Measurements from ENCODE around the gene ANGPTL2.

Gene ANGPTL2

GRCh38 chr9:127136081-127136879 lies 13.8 kb upstream of the ANGPTL2 start:
- no peak for DNase-seq

- no peak for DNase-seq
Observed at GRCh38 chr9:127135056-127135745, 12.8 kb upstream of the ANGPTL2 start.

GRCh38 chr9:127133739-127134167 lies 11.3 kb upstream of the ANGPTL2 start:
- no peak for DNase-seq

- no peak for DNase-seq
Observed at GRCh38 chr9:127132921-127133647, 10.6 kb upstream of the ANGPTL2 start.

GRCh38 chr9:127132375-127132774 lies 9.9 kb upstream of the ANGPTL2 start:
- no peak for DNase-seq

- no peak for DNase-seq
Observed at GRCh38 chr9:127131871-127132270, 9.4 kb upstream of the ANGPTL2 start.

GRCh38 chr9:127130661-127131538 lies 8.5 kb upstream of the ANGPTL2 start:
- DNase-seq = no peak

GRCh38 chr9:127130235-127130634 lies 7.8 kb upstream of the ANGPTL2 start:
- no peak for DNase-seq

GRCh38 chr9:127129718-127130085 lies 7.3 kb upstream of the ANGPTL2 start:
- DNase-seq = no peak

GRCh38 chr9:127129073-127129717 lies 6.8 kb upstream of the ANGPTL2 start:
- DNase-seq = no peak

GRCh38 chr9:127128341-127129072 lies 6.1 kb upstream of the ANGPTL2 start:
- DNase-seq = no peak

- no peak for DNase-seq
Observed at GRCh38 chr9:127126971-127127370, 4.5 kb upstream of the ANGPTL2 start.

GRCh38 chr9:127124792-127125191 lies 2.4 kb upstream of the ANGPTL2 start:
- DNase-seq = no peak

GRCh38 chr9:127124111-127124531 lies 1.7 kb upstream of the ANGPTL2 start:
- DNase-seq = no peak

- no peak for DNase-seq
Observed at GRCh38 chr9:127123064-127123890, 842 bp upstream of the ANGPTL2 start.

- no peak for DNase-seq
Observed at GRCh38 chr9:127121628-127122175, 733 bp downstream of the ANGPTL2 start.

GRCh38 chr9:127119320-127119709 lies 3.1 kb downstream of the ANGPTL2 start:
- no peak for DNase-seq

GRCh38 chr9:127118597-127119319 lies 3.7 kb downstream of the ANGPTL2 start:
- DNase-seq = no peak

- no peak for DNase-seq
Observed at GRCh38 chr9:127117801-127118200, 4.6 kb downstream of the ANGPTL2 start.
